Effector memory CD8-positive, alpha-beta T cell (primary cell): Measurements from ENCODE around the gene TSHZ2.
A peak's percentile ranks its signal among the peaks of the same experiment; 100 is the strongest.
"Not testable (repeated sequence)": the region's sequence is repeated elsewhere in the genome, so short reads cannot be mapped to it uniquely, and the experiment has no call there.

Source experiments
- ATAC-seq: fragments of 150-1000 bp; cut with Tn5 transposase; replicated peaks from 2 replicates; pipeline ENCODE4 v1.10.0; 2021; ENCODE audit warnings: mild to moderate bottlenecking, moderate library complexity
- DNase-seq, 3 experiments: peaks; one replicate each; pipeline ENCODE4 v3.0.0; 2021
- H3K27ac Mint-ChIP-seq, 2 donors: one replicate each; pipeline ENCODE4 v1.8.0; 2022; ENCODE audit warnings: mild to moderate bottlenecking in 2 of 2, mixed read lengths in 2 of 2, moderate library complexity in 2 of 2
- H3K27me3 Mint-ChIP-seq, 2 donors: one replicate each; pipeline ENCODE4 v1.8.0; 2022; ENCODE audit warnings: mixed read lengths in 2 of 2
- H3K36me3 Mint-ChIP-seq: one replicate; pipeline ENCODE4 v1.8.0; 2022; ENCODE audit warnings: mild to moderate bottlenecking, moderate library complexity, mixed read lengths; ENCODE audit not compliant: insufficient read depth
- H3K4me1 Mint-ChIP-seq, 2 donors: one replicate each; pipeline ENCODE4 v1.8.0; 2022; ENCODE audit warnings: low read depth in 2 of 2, mixed read lengths in 2 of 2
- H3K4me3 Mint-ChIP-seq, 2 donors: one replicate each; pipeline ENCODE4 v1.8.0; 2022; ENCODE audit warnings: mild to moderate bottlenecking in 2 of 2, mixed read lengths in 2 of 2, moderate library complexity in 2 of 2
- H3K9me3 Mint-ChIP-seq, 2 donors: one replicate each; pipeline ENCODE4 v1.8.0; 2022; ENCODE audit warnings: mixed read lengths in 2 of 2

Gene TSHZ2

DNA sequence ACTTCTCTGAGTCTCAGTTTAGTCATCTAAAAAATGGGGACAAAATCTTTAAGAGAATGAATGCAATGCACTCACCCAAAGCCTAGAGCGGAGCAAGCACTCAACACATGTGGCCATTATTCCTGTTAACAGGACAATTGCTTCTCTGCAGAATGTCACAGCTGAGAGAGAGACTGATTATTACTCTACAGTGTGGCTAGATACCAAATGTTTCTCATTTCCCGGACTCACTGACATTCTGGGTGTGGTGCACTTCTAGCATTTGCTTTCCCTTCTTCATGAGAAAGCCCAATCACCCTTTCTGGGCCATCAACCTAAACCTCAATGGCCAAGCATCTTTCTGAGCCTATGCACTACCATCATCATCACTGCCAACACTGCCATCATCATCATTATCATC is 347.6 kb downstream of the TSHZ2 start:
- ATAC-seq (no peak), DNase-seq (no peak)
- H3K27ac Mint-ChIP-seq = no peak overlapping the region
- H3K4me1 Mint-ChIP-seq = peaks cover 0 to 2% of the 10 kb centered on the region in 2 donors
- H3K9me3 Mint-ChIP-seq = no peaks in the 10 kb centered on the region
- H3K4me3 Mint-ChIP-seq = no peak overlapping the region
- peaks cover 2% of the 10 kb centered on the region for H3K36me3 Mint-ChIP-seq
- H3K27me3 Mint-ChIP-seq = peaks cover 32 to 65% of the 10 kb centered on the region in 2 donors

DNA sequence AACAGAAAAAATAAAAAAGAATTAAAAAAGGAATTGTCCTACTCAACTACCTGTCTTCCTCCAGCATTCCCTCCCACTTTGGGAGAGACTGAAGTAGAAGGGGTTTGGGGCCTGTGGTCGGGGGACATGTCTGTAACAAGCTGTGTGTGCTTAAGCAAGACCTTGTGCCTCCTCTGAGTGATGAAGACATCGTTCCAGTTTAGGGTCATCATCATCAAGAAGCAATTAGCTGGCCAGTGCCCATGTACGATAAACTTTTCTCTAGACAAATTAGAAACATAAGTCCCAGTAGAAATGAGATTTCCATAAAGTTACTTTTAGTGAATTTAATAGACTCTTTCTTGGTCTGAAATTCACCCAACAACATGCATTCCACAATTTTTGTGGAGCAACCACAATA is 348.5 kb downstream of the TSHZ2 start:
- H3K9me3 Mint-ChIP-seq = no peaks in the 10 kb centered on the region
- peaks cover 2% of the 10 kb centered on the region for H3K36me3 Mint-ChIP-seq
- peaks cover 39 to 70% of the 10 kb centered on the region in 2 donors for H3K27me3 Mint-ChIP-seq

DNA sequence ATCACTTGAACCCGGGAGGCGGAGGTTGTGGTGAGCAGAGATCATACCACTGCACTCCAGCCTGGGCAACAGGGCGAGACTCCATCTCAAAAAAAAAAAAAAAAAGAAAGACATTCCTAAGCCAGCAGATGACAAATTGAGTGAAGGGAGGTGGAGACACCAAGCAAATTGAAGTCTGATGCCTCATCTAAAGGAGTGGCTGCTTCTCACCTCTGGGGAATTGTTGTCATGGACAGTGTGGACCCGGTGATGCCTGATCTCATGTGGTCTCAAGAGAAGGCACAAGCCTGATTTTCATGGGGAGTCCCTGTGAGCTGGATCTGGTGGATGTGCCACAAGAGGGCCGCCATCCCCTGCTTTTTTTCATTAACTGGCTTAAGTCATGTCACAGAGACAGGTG is 349.4 kb downstream of the TSHZ2 start:
- no peak for ATAC-seq
- peaks cover 43 to 73% of the 10 kb centered on the region in 2 donors for H3K27me3 Mint-ChIP-seq

More for the DNA sequence above, 348.5 kb downstream of the TSHZ2 start:
- ATAC-seq (no peak), DNase-seq (no peak)
- Mint-ChIP-seq H3K4me3 (no peak overlapping the region), H3K4me1 (peaks cover 0 to 2% of the 10 kb centered on the region in 2 donors), H3K27ac (no peak overlapping the region)

GRCh38 chr20:53322651-53323050 is 350.5 kb downstream of the TSHZ2 start:
- H3K4me3 Mint-ChIP-seq = no peak overlapping the region
- ATAC-seq = no peak
- no peak overlapping the region for H3K27ac Mint-ChIP-seq
- no peak for DNase-seq
- H3K36me3 Mint-ChIP-seq = peaks cover 2% of the 10 kb centered on the region
- H3K27me3 Mint-ChIP-seq = peaks cover 43 to 75% of the 10 kb centered on the region in 2 donors
- no peaks in the 10 kb centered on the region for H3K9me3 Mint-ChIP-seq
- peaks cover 0 to 2% of the 10 kb centered on the region in 2 donors for H3K4me1 Mint-ChIP-seq

More for the DNA sequence above, 349.4 kb downstream of the TSHZ2 start:
- Mint-ChIP-seq H3K9me3 (no peaks in the 10 kb centered on the region), H3K4me1 (peaks cover 0 to 2% of the 10 kb centered on the region in 2 donors), H3K4me3 (no peak overlapping the region), H3K27ac (no peak overlapping the region), H3K36me3 (peaks cover 2% of the 10 kb centered on the region)
- no peak for DNase-seq

DNA sequence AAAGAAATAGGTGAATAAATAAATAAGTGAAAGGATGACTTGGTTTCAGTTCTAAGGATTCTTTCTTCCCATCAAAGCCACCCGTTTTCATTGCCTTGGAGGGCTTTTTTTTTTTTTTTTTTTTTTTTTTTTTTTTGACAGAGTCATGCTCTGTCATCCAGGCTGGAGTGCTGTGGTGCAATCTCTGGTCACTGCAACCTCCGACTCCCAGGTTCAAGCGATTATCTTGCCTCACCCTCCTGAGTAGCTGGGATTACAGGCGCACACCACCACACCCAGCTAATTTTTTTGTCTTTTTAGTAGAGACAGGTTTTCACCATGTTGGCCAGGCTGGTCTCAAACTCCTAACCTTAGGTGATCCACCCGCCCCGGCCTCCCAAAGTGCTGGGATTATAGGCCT is 351.3 kb downstream of the TSHZ2 start:
- peak overlapping the region in 1 of 2 donors; percentile 29 for H3K27ac Mint-ChIP-seq
- H3K27me3 Mint-ChIP-seq = peaks cover 35 to 72% of the 10 kb centered on the region in 2 donors
- not testable (repeated sequence) for ATAC-seq

GRCh38 chr20:53324816-53325215 is 352.7 kb downstream of the TSHZ2 start:
- Mint-ChIP-seq H3K4me3 (no peak overlapping the region), H3K4me1 (peaks cover 0 to 2% of the 10 kb centered on the region in 2 donors), H3K27me3 (peaks cover 31 to 60% of the 10 kb centered on the region in 2 donors), H3K9me3 (no peaks in the 10 kb centered on the region), H3K36me3 (peaks cover 2% of the 10 kb centered on the region), H3K27ac (no peak overlapping the region)
- DNase-seq (no peak), ATAC-seq (no peak)

More for the DNA sequence above, 351.3 kb downstream of the TSHZ2 start:
- not testable (repeated sequence) for DNase-seq, H3K9me3 Mint-ChIP-seq, H3K36me3 Mint-ChIP-seq, H3K4me3 Mint-ChIP-seq, H3K4me1 Mint-ChIP-seq

- H3K27me3 Mint-ChIP-seq = peaks cover 46 to 76% of the 10 kb centered on the region in 2 donors
- no peaks in the 10 kb centered on the region for H3K9me3 Mint-ChIP-seq
- H3K27ac Mint-ChIP-seq = no peak overlapping the region
- no peaks in the 10 kb centered on the region for H3K36me3 Mint-ChIP-seq
- DNase-seq (no peak), ATAC-seq (no peak)
- peaks cover 0 to under 1% of the 10 kb centered on the region in 2 donors for H3K4me1 Mint-ChIP-seq
- no peak overlapping the region for H3K4me3 Mint-ChIP-seq
Measured at GRCh38 chr20:53328961-53329360, 356.8 kb downstream of the TSHZ2 start.

DNA sequence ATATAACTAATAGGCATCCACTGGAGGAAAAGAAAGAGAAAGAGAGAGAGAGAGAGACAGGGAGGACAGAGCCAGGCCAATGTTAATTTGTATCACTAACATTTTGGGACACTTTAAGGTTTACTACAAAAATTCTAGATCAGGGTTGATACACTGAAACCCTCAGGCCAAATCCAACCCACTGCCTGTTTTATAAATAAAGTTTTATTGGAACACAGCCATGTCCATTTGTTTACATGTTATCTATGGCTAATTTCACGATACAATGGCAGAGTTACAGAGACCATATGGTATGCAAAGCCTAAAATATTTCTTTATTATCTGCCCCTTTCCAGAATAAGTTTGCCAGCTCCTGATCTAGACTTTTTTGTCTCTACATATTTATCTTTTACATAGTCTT is 357.6 kb downstream of the TSHZ2 start:
- Mint-ChIP-seq H3K36me3 (no peaks in the 10 kb centered on the region), H3K27me3 (peaks cover 42 to 75% of the 10 kb centered on the region in 2 donors), H3K4me3 (no peak overlapping the region), H3K9me3 (no peaks in the 10 kb centered on the region), H3K4me1 (no peaks in the 10 kb centered on the region), H3K27ac (no peak overlapping the region)
- ATAC-seq = no peak
- DNase-seq = no peak

- H3K36me3 Mint-ChIP-seq = no peaks in the 10 kb centered on the region
- peaks cover 33 to 66% of the 10 kb centered on the region in 2 donors for H3K27me3 Mint-ChIP-seq
- no peak for ATAC-seq
- DNase-seq = no peak
- H3K27ac Mint-ChIP-seq = no peak overlapping the region
- no peaks in the 10 kb centered on the region for H3K9me3 Mint-ChIP-seq
- no peaks in the 10 kb centered on the region for H3K4me1 Mint-ChIP-seq
- no peak overlapping the region for H3K4me3 Mint-ChIP-seq
Measured at GRCh38 chr20:53330601-53331140, 358.5 kb downstream of the TSHZ2 start.

GRCh38 chr20:53331151-53331973 is 359.2 kb downstream of the TSHZ2 start:
- no peak for ATAC-seq
- Mint-ChIP-seq H3K36me3 (no peaks in the 10 kb centered on the region), H3K4me1 (no peaks in the 10 kb centered on the region), H3K27me3 (peaks cover 31 to 59% of the 10 kb centered on the region in 2 donors), H3K4me3 (no peak overlapping the region), H3K27ac (no peak overlapping the region), H3K9me3 (no peaks in the 10 kb centered on the region)
- DNase-seq = no peak

DNA sequence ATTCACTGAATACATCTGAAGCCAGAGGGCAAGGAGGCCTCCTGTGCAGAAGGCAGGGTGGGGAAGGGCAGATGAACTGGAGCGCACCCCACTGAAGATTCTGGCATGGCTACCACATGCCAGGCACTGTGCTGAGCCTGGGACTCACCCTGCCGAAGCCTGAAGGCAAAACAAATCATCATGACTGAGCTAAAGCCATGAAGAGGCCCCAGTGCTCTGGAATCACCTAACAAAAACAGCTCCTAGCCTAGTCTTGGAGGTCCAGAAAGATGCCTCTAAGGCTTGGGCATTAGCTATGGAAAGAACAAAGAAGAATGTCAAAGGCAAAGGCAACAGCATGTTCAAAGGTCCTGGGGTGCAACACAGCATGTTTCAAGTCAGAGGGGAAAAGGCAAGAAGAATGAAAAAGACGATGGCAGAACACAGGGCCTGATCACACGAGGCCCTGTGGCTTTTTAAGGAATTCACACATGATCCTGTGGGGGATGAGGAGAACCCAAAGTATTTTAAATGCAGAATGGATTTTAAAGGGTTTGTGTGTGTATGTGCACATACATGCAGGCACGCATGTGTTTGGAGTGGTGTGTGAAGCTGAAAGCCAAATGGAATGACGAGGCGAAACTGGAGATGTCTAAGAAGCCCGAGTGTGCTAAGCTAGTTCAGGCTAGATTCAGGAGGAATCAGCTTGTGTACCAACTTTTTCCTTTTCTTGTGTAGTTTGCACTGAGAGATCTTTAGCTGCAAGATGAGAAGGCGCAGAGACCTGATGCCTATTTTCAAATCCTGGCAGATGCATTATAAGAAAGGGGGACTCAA is 360.1 kb downstream of the TSHZ2 start:
- no peak for DNase-seq
- Mint-ChIP-seq H3K4me1 (no peaks in the 10 kb centered on the region), H3K36me3 (no peaks in the 10 kb centered on the region), H3K4me3 (no peak overlapping the region), H3K27ac (no peak overlapping the region), H3K9me3 (no peaks in the 10 kb centered on the region), H3K27me3 (peaks cover 24 to 51% of the 10 kb centered on the region in 2 donors)
- ATAC-seq = no peak

- DNase-seq = no peak
- Mint-ChIP-seq H3K4me1 (no peaks in the 10 kb centered on the region), H3K27ac (no peak overlapping the region), H3K9me3 (no peaks in the 10 kb centered on the region), H3K27me3 (peaks cover 24 to 42% of the 10 kb centered on the region in 2 donors), H3K4me3 (no peak overlapping the region), H3K36me3 (no peaks in the 10 kb centered on the region)
- ATAC-seq = no peak
Measured at GRCh38 chr20:53334861-53335260, 362.7 kb downstream of the TSHZ2 start.

DNA sequence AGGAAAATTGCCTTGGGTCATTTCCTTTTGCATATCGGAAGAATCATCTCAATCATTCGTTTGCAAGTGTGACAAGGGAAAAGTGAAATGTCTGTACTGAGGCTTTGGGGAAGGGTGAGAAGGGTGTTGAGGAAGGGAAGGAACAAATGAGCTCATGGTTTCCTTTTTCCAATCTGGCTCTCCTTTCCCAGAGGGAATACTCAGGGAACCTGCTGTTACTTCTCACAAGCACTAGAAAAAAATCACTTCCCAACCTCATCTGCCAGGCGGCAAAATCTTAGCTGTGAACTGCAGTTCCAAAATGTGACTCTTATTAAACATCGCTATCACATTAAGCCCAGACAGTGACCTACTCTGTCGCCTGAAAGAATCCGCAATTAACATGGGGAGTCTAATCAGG is 363.4 kb downstream of the TSHZ2 start:
- DNase-seq (no peak), ATAC-seq (no peak)
- no peak overlapping the region for H3K27ac Mint-ChIP-seq
- no peaks in the 10 kb centered on the region for H3K36me3 Mint-ChIP-seq
- H3K27me3 Mint-ChIP-seq = peaks cover 19 to 35% of the 10 kb centered on the region in 2 donors
- H3K4me1 Mint-ChIP-seq = no peaks in the 10 kb centered on the region
- no peaks in the 10 kb centered on the region for H3K9me3 Mint-ChIP-seq
- no peak overlapping the region for H3K4me3 Mint-ChIP-seq
